ENCODE data around the gene NEDD4L.

DNA sequence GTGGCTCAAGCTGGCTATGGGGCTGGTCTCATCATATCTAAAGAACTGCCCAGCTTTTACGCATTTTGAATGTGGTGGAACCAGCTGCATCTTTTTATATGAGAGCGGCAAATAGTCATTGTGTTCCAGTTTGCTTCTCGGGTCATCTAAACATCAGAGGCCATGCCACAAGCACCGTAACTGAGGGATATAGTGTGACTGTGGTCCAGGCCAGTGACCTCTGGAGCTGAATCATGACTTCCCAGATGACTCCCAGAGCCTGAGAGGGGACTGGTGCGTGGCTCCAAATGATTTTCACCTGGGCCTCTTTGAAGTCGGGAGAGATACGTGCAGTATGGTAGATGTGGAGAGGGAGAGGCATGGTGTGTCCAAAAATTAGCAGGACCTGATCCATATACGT lies 271.0 kb downstream of the NEDD4L start:
- TF ChIP-seq SUZ12 (IDR thresholded peaks at IDR 0.05; ENCODE audit: extremely low read depth, insufficient read depth, insufficient read length), result no peak
- no peak for TF ChIP-seq YY1 (IDR thresholded peaks at IDR 0.05; ENCODE audit: insufficient read depth, insufficient read length)
- TF ChIP-seq ZNF274 (IDR thresholded peaks at IDR 0.05; ENCODE audit: low read depth, low read length), result no peak

Data from NT2/D1 (cell line).